IMR-90 (cell line): ENCODE measurements around the gene SCN8A. TPM values are rescaled to one million over a fixed set of nuclear protein-coding genes. Genes with fewer than 3 reads are reported as not detected.

Experiments
- ATAC-seq: fragments of 200-7000 bp; cut with Tn5 transposase; 2 replicates; pipeline ENCODE4 v1.9.1; 2020; ENCODE audit warnings: low read depth, mild to moderate bottlenecking, moderate library complexity
- BruUV-seq: library from RNA; stranded (reverse); fragments of 400-500 nt; replicated peaks from 2 replicates; lab custom pipeline; 2021; lab: Mats Ljungman, UMichigan
- CTCF ChIA-PET: fragments of 300-600 bp; formaldehyde crosslinking; extraction: SDS; loops from one replicate; lab custom pipeline; 2021; ENCODE audit warnings: antibody characterized with exemption; lab: Yijun Ruan, JAX
- POLR2A ChIA-PET: fragments of 300-600 bp; sonication (Branson Sonifier 250); formaldehyde crosslinking; loops from one replicate; lab custom pipeline; 2022; ENCODE audit warnings: antibody characterized with exemption; ENCODE audit not compliant: unreplicated experiment; lab: Charles Lee
- DNase-seq: peaks from one replicate; pipeline ENCODE4 v3.0.0; 2013
- H2AFZ ChIP-seq: replicated peaks from 2 replicates; pipeline ENCODE3; 2013; ENCODE audit warnings: low read length, mild to moderate bottlenecking; ENCODE audit not compliant: poor library complexity
- H2AK5ac ChIP-seq: 2 replicates; pipeline ENCODE4 v1.6.1; 2013; ENCODE audit warnings: low read depth, low read length, inconsistent platforms
- H2AK9ac ChIP-seq: replicated peaks from 2 replicates; pipeline ENCODE3; 2013; ENCODE audit warnings: mild to moderate bottlenecking, low read depth, low read length, moderate library complexity; ENCODE audit not compliant: poor library complexity
- H2BK120ac ChIP-seq: 2 replicates; pipeline ENCODE4 v1.6.1; 2013; ENCODE audit warnings: low read depth, low read length, inconsistent platforms
- H2BK15ac ChIP-seq: 3 replicates; pipeline ENCODE4 v1.6.1; 2013; ENCODE audit warnings: low read depth, low read length, inconsistent platforms
- H2BK20ac ChIP-seq: 2 replicates; pipeline ENCODE4 v1.6.1; 2013; ENCODE audit warnings: low read depth, mild to moderate bottlenecking, inconsistent platforms, low read length, moderate library complexity
- H2BK5ac ChIP-seq: 2 replicates; pipeline ENCODE4 v1.6.1; 2013; ENCODE audit warnings: mild to moderate bottlenecking, low read depth, low read length, inconsistent platforms; ENCODE audit not compliant: poor library complexity, severe bottlenecking
- H3K14ac ChIP-seq: replicated peaks from 2 replicates; pipeline ENCODE4 v1.6.1; 2013; ENCODE audit warnings: low read depth, low read length, inconsistent platforms
- H3K18ac ChIP-seq: 2 replicates; pipeline ENCODE4 v1.6.1; 2013; ENCODE audit warnings: low read depth, low read length, control low read depth
- H3K23ac ChIP-seq: 2 replicates; pipeline ENCODE4 v1.6.1; 2013; ENCODE audit warnings: low read depth, low read length, inconsistent platforms
- H3K27ac ChIP-seq: 2 replicates; pipeline ENCODE4 v1.5.1; 2013; ENCODE audit warnings: mild to moderate bottlenecking, control low read depth, low read length; ENCODE audit not compliant: insufficient read depth
- H3K27me3 ChIP-seq: 2 replicates; pipeline ENCODE4 v1.6.1; 2013; ENCODE audit warnings: low read length; ENCODE audit not compliant: control insufficient read depth, insufficient read depth
- H3K36me3 ChIP-seq: 2 replicates; pipeline ENCODE4 v1.6.1; 2013; ENCODE audit warnings: low read length, mixed read lengths; ENCODE audit not compliant: control insufficient read depth, insufficient read depth
- H3K4ac ChIP-seq: 2 replicates; pipeline ENCODE4 v1.6.1; 2013; ENCODE audit warnings: low read depth, low read length, inconsistent platforms
- H3K4me1 ChIP-seq: 2 replicates; pipeline ENCODE4 v1.6.1; 2013; ENCODE audit warnings: low read length, mixed read lengths; ENCODE audit not compliant: control insufficient read depth, insufficient read depth
- H3K4me2 ChIP-seq: 2 replicates; pipeline ENCODE4 v1.6.1; 2013; ENCODE audit warnings: low read depth, mild to moderate bottlenecking, control low read depth, low read length, moderate library complexity
- H3K4me3 ChIP-seq: 2 replicates; pipeline ENCODE4 v1.5.1; 2013; ENCODE audit warnings: low read depth, mild to moderate bottlenecking, control low read depth, low read length, moderate library complexity; ENCODE audit not compliant: insufficient read depth
- H3K56ac ChIP-seq: 2 replicates; pipeline ENCODE4 v1.6.1; 2013; ENCODE audit warnings: low read length, inconsistent platforms; ENCODE audit not compliant: insufficient read depth; ENCODE audit errors: extremely low read depth
- H3K79me1 ChIP-seq, 2 experiments: 2 replicates each; pipeline ENCODE4 v1.6.1; 2013; ENCODE audit warnings: low read length in 2 of 2, inconsistent platforms in 1 of 2, low read depth in 1 of 2
- H3K9ac ChIP-seq: 2 replicates; pipeline ENCODE4 v1.6.1; 2013; ENCODE audit warnings: low read depth, low read length, control low read depth
- H3K9me1 ChIP-seq: 2 replicates; pipeline ENCODE4 v1.6.1; 2013; ENCODE audit warnings: low read length, inconsistent platforms; ENCODE audit not compliant: insufficient read depth
- H3K9me3 ChIP-seq: 2 replicates; pipeline ENCODE4 v1.6.1; 2013; ENCODE audit warnings: low read length; ENCODE audit not compliant: control insufficient read depth, insufficient read depth
- H4K20me1 ChIP-seq: 2 replicates; pipeline ENCODE4 v1.6.1; 2013; ENCODE audit warnings: low read length, inconsistent platforms; ENCODE audit not compliant: insufficient read depth
- H4K5ac ChIP-seq: 2 replicates; pipeline ENCODE4 v1.6.1; 2013; ENCODE audit warnings: mild to moderate bottlenecking, low read depth, low read length, control low read depth
- H4K8ac ChIP-seq, 2 experiments: 2 replicates each; pipeline ENCODE4 v1.6.1; 2013; ENCODE audit warnings: low read depth in 2 of 2, low read length in 2 of 2, control low read depth in 1 of 2, inconsistent platforms in 1 of 2
- H4K91ac ChIP-seq: 2 replicates; pipeline ENCODE4 v1.6.1; 2013; ENCODE audit warnings: low read depth, low read length, inconsistent platforms; ENCODE audit not compliant: insufficient read depth
- BHLHE40 ChIP-seq: fragments of 150-350 bp; IDR thresholded peaks from 2 replicates; pipeline ENCODE4 v1.6.1; 2016; ENCODE audit warnings: mild to moderate bottlenecking, low read depth, low read length
- CEBPB ChIP-seq: IDR thresholded peaks from 2 replicates; pipeline ENCODE4 v1.6.1; 2012; ENCODE audit warnings: low read depth, low read length, improper control_type of control experiment
- ELK1 ChIP-seq: fragments of 150-350 bp; IDR thresholded peaks from 2 replicates; pipeline ENCODE4 v1.6.1; 2016; ENCODE audit warnings: low read depth, mild to moderate bottlenecking, low read length, moderate library complexity, borderline replicate concordance
- MAFK ChIP-seq: IDR thresholded peaks from 2 replicates; pipeline ENCODE4 v1.6.1; 2012; ENCODE audit warnings: low read depth, low read length, improper control_type of control experiment
- MXI1 ChIP-seq: IDR thresholded peaks from 2 replicates; pipeline ENCODE4 v1.6.1; 2012; ENCODE audit warnings: low read depth, mild to moderate bottlenecking, low read length, moderate library complexity, borderline replicate concordance
- NFE2L2 ChIP-seq: fragments of 150-350 bp; IDR thresholded peaks from 2 replicates; pipeline ENCODE4 v1.6.1; 2016; ENCODE audit warnings: low read depth, mild to moderate bottlenecking, low read length
- RFX5 ChIP-seq: IDR thresholded peaks from 2 replicates; pipeline ENCODE4 v1.8.0; 2012; ENCODE audit warnings: low read depth, mild to moderate bottlenecking, low read length, moderate library complexity
- SMC3 ChIP-seq: fragments of 150-350 bp; IDR thresholded peaks from 2 replicates; pipeline ENCODE4 v1.6.1; 2016; ENCODE audit warnings: low read depth, mild to moderate bottlenecking, antibody characterized with exemption, low read length, moderate library complexity
- USF2 ChIP-seq: fragments of 150-350 bp; IDR thresholded peaks from 2 replicates; pipeline ENCODE4 v1.6.1; 2017; ENCODE audit warnings: mild to moderate bottlenecking, antibody characterized with exemption, low read length, low read depth
- WGBS, 2 experiments: methylation state at CpG; one replicate each; pipeline versions ENCODE4 v1.1.5 to v1.1.7; 2013; ENCODE audit warnings: missing lambda C conversion rate in 2 of 2; ENCODE audit not compliant: insufficient read length in 1 of 2; ENCODE audit errors: extremely low coverage in 2 of 2; 5-methylcytosine and 5-hydroxymethylcytosine counted together
- dilution Hi-C: fragments of 300-500 bp; cut with HindIII; formaldehyde crosslinking; loops from one replicate; pipeline ENCODE4 v1.14.3; 2018; ENCODE audit warnings: low sequenced_read_pairs; ENCODE audit not compliant: unreplicated experiment
- in situ Hi-C: fragments of 300-500 bp; cut with MboI; formaldehyde crosslinking; loops from 3 replicates; pipeline ENCODE4 v1.14.3; 2019; ENCODE audit warnings: low sequenced_read_pairs, inconsistent platforms, mixed read lengths
- intact Hi-C: fragments of 100-400 bp; cut with micrococcal nuclease; formaldehyde crosslinking; loops from 2 replicates; pipeline ENCODE4 v1.10.0; 2022
- polyA plus RNA-seq, 3 experiments: library from polyadenylated mRNA; depleted of rRNA; stranded (reverse); fragments of >200 nt; gene quantifications; 2 replicates each; pipeline ENCODE4 v1.2.3, GENCODE V29; 2012; ENCODE audit warnings: low replicate concordance in 1 of 3
- total RNA-seq: library from RNA; depleted of rRNA; stranded (reverse); fragments of >200 nt; gene quantifications from 2 replicates; pipeline ENCODE4 v1.2.3, GENCODE V29; 2012

SCN8A gene
- total and polyA plus RNA-seq, 2 of the 4 experiments (the other 2 are of a cell fraction) = 6.9 to 19.7 TPM

- H2AK5ac ChIP-seq = no peak overlapping the region
- no peaks in the 10 kb centered on the region for H3K36me3 ChIP-seq
- H4K8ac ChIP-seq = no peak overlapping the region
- H3K27me3 ChIP-seq = peaks cover 81% of the 10 kb centered on the region
- H3K4me2 ChIP-seq = no peak overlapping the region
- H2BK20ac ChIP-seq = no peak overlapping the region
- no peak for ATAC-seq
- H2BK5ac ChIP-seq = no peak overlapping the region
- H3K4me1 ChIP-seq = no peaks in the 10 kb centered on the region
- no peak overlapping the region for H2BK120ac ChIP-seq
- no peak overlapping the region for H3K27ac ChIP-seq
- in situ Hi-C loops = no loop called here
- no peak overlapping the region for H3K14ac ChIP-seq
- no peak for DNase-seq
- H3K56ac ChIP-seq = no peak overlapping the region
- H3K18ac ChIP-seq = no peak overlapping the region
- no peak for TF ChIP-seq MXI1
- no peak for TF ChIP-seq USF2
- no peak for TF ChIP-seq MAFK
- TF ChIP-seq ELK1 = no peak
- TF ChIP-seq CEBPB = no peak
- TF ChIP-seq SMC3 = no peak
- no peak for TF ChIP-seq RFX5
- TF ChIP-seq NFE2L2 = no peak
- no peak for TF ChIP-seq BHLHE40
- no peak overlapping the region for H2AK9ac ChIP-seq
- H4K20me1 ChIP-seq = no peaks in the 10 kb centered on the region
- no peak overlapping the region for H3K23ac ChIP-seq
- CTCF ChIA-PET = interaction anchor here (1.2 kb wide), 1 partner anchor 15 kb away, joined by 4 read pairs; no protein-coding TSS in a partner anchor
- H3K79me1 ChIP-seq = no peaks in the 10 kb centered on the region
- no peak overlapping the region for H3K9ac ChIP-seq
- no peak overlapping the region for H2AFZ ChIP-seq
- no peak overlapping the region for H3K4me3 ChIP-seq
- H4K5ac ChIP-seq = no peak overlapping the region
- H2BK15ac ChIP-seq = no peak overlapping the region
- POLR2A ChIA-PET = no interaction called here
- H3K9me1 ChIP-seq = no peaks in the 10 kb centered on the region
- WGBS, 2 experiments = 80% methylated on average over 2 of the region's 4 CpGs; no CpG with 5 or more reads in 1 of the 2 experiments
- BruUV-seq = no TSS peak
- H4K91ac ChIP-seq = no peak overlapping the region
- dilution Hi-C loops = no loop called here
- H3K9me3 ChIP-seq = no peaks in the 10 kb centered on the region
- intact Hi-C loops = no loop called here
- no peak overlapping the region for H3K4ac ChIP-seq
These were observed 247.7 kb downstream of the SCN8A start for GRCh38 chr12:51838762-51839161.
